Measurements from ENCODE around the gene ARHGAP18.
A peak's percentile ranks its signal among the peaks of the same experiment; 100 is the strongest.

Gene ARHGAP18

GRCh38 chr6:129593233-129593564 lies 116.8 kb downstream of the ARHGAP18 start:
- in situ Hi-C loops (cut with HindIII; ENCODE audit: low pct_ligation_motif_present, low sequenced_read_pairs), result no loop called here

GRCh38 chr6:129592516-129593232 lies 117.3 kb downstream of the ARHGAP18 start:
- DNase-seq, result no peak
- Histone ChIP-seq H3K4me3 (ENCODE audit: low read depth, low read length) (no peak overlapping the region), H3K27me3 (replicated peaks) (no peaks in the 10 kb centered on the region), H3K36me3 (replicated peaks) (peaks cover 10% of the 10 kb centered on the region), H3K27ac (no peak overlapping the region)
- TF ChIP-seq CTCF (IDR thresholded peaks at IDR 0.05; ENCODE audit: low read depth, low read length, missing control alignments), result no peak
- in situ Hi-C loops (cut with HindIII; ENCODE audit: low pct_ligation_motif_present, low sequenced_read_pairs), result no loop called here

More at GRCh38 chr6:129593233-129593564, 116.8 kb downstream of the ARHGAP18 start:
- Histone ChIP-seq H3K27ac (no peak overlapping the region), H3K4me3 (ENCODE audit: low read depth, low read length) (no peak overlapping the region), H3K27me3 (replicated peaks) (no peaks in the 10 kb centered on the region), H3K36me3 (replicated peaks) (peaks cover 10% of the 10 kb centered on the region)
- peak; percentile 43 for DNase-seq
- no peak for TF ChIP-seq CTCF (IDR thresholded peaks at IDR 0.05; ENCODE audit: low read depth, low read length, missing control alignments)

GRCh38 chr6:129590408-129591022 lies 119.5 kb downstream of the ARHGAP18 start:
- Histone ChIP-seq H3K27ac (peak overlapping the region; percentile 42), H3K36me3 (replicated peaks) (peaks cover 10% of the 10 kb centered on the region), H3K4me3 (ENCODE audit: low read depth, low read length) (no peak overlapping the region), H3K27me3 (replicated peaks) (no peaks in the 10 kb centered on the region)
- TF ChIP-seq CTCF (IDR thresholded peaks at IDR 0.05; ENCODE audit: low read depth, low read length, missing control alignments), result no peak
- in situ Hi-C loops (cut with HindIII; ENCODE audit: low pct_ligation_motif_present, low sequenced_read_pairs), result no loop called here
- DNase-seq, result peak; percentile 87

- Histone ChIP-seq H3K27me3 (replicated peaks) (no peaks in the 10 kb centered on the region), H3K4me3 (ENCODE audit: low read depth, low read length) (no peak overlapping the region), H3K36me3 (replicated peaks) (peaks cover 11% of the 10 kb centered on the region), H3K27ac (no peak overlapping the region)
- no peak for TF ChIP-seq CTCF (IDR thresholded peaks at IDR 0.05; ENCODE audit: low read depth, low read length, missing control alignments)
- in situ Hi-C loops (cut with HindIII; ENCODE audit: low pct_ligation_motif_present, low sequenced_read_pairs), result no loop called here
- no peak for DNase-seq
Measured at GRCh38 chr6:129586815-129587214, 123.2 kb downstream of the ARHGAP18 start.

- in situ Hi-C loops (cut with HindIII; ENCODE audit: low pct_ligation_motif_present, low sequenced_read_pairs), result no loop called here
- TF ChIP-seq CTCF (IDR thresholded peaks at IDR 0.05; ENCODE audit: low read depth, low read length, missing control alignments), result no peak
- H3K27me3 ChIP-seq (replicated peaks), result no peaks in the 10 kb centered on the region
- no peak overlapping the region for H3K27ac ChIP-seq
- H3K36me3 ChIP-seq (replicated peaks), result peaks cover 8% of the 10 kb centered on the region
- no peak for DNase-seq
- no peak overlapping the region for H3K4me3 ChIP-seq (ENCODE audit: low read depth, low read length)
Measured at GRCh38 chr6:129583866-129584265, 126.1 kb downstream of the ARHGAP18 start.
